Right lung (tissue), 5 donors: ENCODE results near the gene HPCAL1. TPM values are rescaled to one million over a fixed set of nuclear protein-coding genes. Genes with fewer than 3 reads are reported as not detected.

Experiments used
- DNase-seq, 2 donors: peaks; one replicate each; pipeline ENCODE4 v3.0.0-alpha.2; 2013
- polyA plus RNA-seq, 5 donors: library from polyadenylated mRNA; unstranded; fragments of 120-200 nt; gene quantifications; one replicate each; pipeline versions ENCODE4 v1.2.1 to v1.2.3, GENCODE V29; 2013; ENCODE audit warnings: inconsistent platforms in 1 of 5, low replicate concordance in 1 of 5; ENCODE audit not compliant: insufficient read length in 5 of 5, insufficient read depth in 1 of 5

HPCAL1 gene
- polyA plus RNA-seq, 5 donors: 48.4 to 95.0 (median 72.2) TPM

DNA sequence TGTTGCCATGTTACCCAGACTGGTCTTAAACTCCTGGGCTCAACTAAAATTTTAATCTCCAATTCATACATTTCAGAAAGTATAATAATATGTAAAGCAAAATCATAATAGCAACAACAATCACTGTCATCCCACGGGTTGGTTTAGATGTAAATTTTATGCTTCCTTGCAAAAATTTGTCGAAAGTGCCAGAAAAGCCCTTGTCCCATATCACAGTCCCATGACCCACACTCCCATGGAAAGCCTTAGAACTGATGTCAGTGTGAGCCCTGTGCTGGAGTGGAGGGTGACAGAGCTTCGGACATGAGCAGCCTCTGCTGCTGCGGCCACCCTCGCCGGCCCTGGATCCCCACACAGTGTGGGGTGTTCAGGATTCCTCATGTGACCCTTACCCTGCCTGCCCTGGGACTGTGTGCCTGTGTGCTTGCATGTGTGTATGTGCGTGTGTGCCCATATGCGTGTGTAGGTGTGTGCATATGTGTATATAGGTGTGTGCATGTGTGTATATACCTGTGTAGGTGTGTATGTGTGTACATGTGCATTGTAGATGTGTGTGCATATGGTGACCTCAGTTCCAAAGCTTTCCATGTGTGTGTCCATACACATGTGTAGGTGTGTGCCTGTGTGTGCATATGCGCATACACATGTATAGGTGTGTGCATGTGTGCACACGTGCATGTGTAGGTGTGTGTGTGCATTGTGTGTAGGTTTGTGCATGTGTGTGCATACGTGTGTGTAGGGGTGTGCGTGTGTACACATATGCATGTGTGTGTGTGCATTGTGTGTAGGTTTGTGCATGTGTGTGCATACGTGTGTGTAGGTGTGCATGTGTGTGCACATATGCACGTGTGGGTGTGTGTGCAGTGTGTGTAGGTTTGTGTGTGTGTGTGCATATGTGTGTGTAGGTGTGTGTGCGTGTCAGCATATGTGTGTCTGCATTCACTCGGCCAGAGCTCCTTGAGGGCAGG lies 65.1 kb downstream of the HPCAL1 start:
- DNase-seq: no peak

DNA sequence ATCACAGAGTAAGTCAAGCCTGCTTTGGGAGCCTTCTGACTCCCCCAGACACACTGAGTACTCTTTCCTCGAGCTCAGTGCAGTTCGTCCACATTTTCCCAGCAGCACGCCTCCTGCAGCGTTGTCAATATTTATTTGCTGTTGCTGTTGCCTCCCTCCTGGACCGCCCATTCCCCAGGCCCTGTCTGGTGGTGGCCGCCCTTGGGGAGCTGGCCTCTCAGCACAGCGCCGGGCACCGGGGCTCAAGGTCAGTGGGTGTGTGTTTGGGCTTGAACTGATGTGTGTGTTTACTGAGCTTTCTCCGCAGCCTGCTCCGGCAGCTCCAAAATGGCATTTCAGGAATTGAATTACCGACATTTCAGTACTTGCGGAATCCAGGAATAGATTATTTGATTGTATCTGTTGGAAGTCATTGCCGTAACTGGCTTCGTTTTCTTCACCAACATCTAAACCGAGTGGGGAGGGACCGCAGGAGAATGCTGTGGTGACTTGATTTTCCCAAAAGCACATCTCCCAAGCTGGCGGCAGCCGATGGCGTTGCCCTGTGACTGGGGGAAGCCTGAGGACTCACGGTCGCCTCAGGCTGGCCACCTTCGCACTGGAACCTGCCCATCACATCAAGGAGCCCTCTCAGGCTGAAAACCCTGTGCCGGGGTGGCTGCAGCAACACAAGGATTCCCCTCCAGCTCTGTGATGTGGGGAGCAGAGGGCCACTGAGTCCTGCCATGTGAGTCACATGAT lies 66.0 kb downstream of the HPCAL1 start:
- no peak for DNase-seq

DNA sequence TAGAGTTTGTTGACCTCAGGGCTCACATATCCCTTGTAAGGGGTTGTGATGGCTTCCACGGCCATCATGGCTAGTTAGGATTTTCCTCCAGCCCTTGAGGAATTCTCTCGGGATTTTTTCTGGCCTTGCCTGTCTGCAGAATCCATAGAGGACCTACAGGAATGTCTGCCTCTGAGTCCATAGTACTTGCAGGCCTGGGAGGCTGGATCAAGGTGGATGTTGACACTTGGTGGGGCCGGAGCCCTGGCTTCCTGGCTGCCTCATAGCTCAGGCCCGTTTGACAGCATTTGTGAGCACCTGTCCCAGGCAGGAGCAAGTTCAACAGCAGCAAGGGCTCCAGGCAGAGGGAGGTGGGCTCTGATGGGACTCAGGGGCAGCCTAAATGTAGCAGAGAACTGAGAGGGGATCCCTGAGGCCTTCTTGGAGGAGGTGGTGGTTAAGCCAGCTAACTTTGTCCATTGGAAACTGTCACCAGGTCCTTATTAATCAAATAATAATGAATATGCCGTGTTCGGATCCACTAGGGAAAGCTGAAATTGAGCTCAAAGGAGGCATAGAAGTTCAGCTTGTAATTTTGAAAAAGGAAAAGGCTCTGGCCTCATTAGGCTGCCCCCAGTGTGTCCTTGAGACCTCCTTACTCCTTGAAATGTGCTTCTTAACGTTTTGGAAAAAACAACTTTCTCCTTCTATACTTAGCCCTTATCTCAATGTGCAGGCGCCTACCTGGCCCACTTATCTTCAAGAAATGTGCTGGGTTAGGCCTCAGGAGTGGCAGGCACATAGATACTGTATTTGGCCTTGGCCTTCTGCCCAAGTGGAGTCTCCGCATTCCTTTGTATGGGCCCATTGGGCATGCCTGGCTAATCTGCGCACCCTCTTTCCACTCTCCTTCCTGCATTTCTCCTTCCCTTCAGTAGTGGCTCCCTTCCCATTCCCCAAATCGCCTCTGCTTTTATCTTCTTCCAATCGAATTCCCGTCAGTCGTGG lies 66.9 kb downstream of the HPCAL1 start:
- peak; percentile 40 to 57 for DNase-seq

DNA sequence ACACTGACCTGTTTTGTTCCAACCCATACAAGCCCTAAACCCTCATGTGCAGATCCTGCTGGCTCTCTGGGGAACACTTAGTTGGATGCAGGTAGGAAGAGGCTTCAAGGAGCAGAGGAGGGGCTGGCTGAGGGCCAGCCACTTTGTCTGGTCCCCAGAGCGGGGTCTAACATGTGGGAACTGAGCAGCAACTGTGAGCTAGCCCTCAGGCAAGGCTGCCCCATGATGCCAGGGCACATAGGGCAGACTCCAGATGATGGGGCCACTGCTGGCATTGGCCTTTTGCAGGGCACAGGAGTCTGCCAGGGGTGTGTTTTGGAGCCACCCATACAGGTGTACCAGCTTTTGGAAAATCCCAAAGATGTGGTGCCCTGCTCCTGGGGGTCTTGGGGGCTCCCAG lies 67.7 kb downstream of the HPCAL1 start:
- no peak for DNase-seq

DNA sequence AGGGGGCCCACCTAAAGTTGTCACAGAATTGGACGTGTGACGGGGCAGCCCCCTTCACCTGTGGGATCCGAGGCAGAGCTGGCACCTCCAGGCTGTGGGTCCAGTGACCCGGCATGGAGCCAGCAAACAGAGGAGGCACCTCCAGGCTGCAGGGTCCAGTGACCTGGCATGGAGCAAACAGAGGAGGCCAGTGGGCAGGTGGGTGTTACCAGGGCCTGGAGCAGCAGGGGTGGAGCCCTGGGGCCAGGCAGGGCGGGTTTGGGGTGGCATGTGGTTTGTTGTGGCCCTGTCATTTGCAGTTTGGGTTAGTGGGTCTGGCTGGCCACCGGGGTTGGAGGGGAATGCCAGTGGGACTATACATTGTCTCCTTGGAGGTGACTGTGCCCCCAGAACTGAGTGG lies 68.2 kb downstream of the HPCAL1 start:
- DNase-seq: no peak

DNA sequence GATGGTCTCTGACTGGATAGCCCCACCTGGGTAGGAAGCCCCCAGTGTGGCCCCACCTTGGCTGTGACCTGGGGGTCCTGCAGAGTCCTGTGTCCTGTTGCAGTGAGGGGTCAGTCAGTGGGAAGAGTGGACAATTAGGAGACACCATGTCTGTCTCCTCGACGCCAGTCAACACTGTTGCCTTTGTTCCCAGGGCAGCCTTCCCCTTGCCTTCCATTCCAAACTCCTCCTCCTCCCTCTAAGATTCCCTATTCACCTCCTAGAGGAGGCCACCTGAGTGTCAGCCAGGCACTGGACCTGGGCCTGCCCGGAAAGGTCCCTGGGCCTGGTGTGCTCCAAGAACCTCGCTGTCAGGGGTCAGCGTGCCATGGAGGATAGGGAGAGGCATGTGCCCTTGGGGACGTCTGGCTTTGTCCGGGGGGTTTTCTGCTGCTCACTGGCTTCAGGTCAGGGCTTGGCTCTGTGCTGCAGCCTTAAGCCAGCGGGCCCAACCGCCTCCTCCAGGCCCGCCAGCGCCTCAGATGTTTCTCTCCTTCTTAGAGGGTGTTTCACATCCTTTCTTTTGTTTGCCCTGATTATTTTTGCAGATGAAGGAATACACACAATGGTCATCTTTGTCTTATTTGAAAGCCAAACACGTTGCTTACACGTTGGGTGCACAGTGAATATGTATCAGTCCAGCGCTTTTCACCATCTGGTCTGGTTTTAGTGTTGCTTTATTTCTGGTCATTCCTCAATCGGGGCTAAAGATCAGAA lies 68.9 kb downstream of the HPCAL1 start:
- no peak for DNase-seq

DNA sequence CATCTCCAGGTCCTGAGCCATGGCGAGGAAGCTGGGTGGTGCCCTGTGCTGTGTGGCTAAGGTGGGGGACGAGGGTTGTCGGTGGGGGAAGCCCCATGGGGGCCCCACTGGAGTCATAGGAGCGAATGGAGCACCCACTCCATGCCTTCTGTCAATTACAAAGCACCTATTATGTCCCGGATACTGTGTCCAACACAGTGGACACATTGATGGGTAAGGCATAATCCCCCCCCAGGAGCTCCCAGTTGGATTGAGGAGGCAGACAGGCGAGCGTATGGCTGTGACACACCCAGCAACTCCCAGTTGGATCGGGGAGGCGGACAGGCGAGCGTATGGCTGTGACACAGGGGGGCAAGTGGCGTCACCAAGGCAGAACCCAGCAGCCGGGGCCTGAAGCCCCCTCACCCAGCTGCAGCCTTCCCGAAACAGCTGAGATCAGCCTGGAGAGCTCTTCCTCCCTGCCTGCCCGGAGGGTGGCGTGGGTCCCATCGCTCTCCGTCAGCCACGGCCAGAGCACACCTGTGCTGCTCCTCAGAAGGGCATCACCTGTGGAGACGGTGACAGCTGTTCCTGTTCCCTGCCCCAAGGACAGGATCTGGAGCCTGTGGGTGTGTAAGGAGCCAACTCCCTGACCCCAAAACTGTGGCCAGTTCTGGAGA lies 69.6 kb downstream of the HPCAL1 start:
- DNase-seq: no peak

DNA sequence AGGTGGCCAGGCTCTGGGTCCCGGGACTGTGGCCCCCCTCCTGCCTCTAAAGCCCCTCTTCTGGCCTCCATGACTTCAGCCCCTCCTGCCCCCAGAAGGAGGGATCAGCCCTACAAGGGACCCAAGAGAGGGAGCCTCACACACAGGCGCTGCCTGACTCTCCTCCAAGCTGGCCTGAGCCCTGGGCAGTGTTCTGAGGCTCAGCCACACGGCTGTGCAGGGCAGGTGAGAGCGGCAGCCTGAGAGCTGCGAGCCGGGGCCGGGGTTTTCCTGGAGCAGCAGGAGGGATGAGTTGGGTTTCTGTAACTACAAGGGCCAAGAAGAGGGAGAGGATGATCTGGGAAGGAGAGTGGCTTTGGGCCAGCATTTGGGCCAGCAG lies 70.1 kb downstream of the HPCAL1 start:
- DNase-seq: no peak

DNA sequence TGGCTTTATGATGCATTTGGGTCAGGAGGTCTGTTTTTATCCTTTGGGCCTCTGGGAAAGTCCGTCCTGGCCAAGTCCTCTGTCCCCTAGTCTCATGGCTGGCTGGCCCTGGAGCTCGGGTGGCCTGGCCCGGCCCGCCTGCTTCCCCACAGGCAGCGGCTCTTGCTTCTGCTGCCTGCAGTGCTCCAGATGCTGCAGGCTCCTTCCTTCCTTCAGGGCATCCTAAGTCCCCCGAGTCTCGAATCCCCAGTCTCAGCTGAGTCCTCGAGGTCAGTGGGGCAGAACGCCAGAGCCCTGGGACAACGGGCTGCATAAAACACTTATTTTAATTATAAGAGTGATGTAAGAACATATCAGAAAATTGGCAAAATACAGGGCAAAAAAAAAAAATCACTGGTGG lies 71.2 kb downstream of the HPCAL1 start:
- DNase-seq: no peak

DNA sequence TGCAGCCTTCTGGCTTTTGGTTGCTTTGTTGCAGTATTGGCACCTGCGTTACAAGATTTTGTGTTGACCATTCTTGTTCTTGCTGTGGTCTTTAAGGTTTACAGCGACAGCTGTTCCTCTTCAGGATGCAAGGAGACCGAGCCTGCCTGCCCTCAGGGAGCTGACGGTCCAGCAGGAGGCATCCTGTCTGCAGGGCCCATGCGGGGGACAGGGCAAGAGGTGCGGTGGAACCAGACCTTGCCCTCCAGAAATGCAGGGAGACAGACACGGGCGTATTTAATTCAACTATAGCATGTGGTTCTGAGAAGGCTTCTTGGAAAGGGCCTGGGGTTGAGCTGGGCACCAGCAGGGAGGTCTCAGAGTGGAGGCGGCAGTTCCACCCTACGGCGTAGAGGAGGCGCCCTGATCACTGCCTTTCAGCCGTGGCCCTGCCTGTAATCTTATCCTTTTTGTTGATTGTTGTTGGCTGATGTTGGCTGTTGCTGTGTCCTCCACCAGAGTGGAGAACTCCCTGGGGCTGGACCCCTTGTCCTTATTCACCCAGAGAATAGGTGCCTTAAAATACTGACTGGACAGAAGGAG lies 71.7 kb downstream of the HPCAL1 start:
- DNase-seq: no peak

DNA sequence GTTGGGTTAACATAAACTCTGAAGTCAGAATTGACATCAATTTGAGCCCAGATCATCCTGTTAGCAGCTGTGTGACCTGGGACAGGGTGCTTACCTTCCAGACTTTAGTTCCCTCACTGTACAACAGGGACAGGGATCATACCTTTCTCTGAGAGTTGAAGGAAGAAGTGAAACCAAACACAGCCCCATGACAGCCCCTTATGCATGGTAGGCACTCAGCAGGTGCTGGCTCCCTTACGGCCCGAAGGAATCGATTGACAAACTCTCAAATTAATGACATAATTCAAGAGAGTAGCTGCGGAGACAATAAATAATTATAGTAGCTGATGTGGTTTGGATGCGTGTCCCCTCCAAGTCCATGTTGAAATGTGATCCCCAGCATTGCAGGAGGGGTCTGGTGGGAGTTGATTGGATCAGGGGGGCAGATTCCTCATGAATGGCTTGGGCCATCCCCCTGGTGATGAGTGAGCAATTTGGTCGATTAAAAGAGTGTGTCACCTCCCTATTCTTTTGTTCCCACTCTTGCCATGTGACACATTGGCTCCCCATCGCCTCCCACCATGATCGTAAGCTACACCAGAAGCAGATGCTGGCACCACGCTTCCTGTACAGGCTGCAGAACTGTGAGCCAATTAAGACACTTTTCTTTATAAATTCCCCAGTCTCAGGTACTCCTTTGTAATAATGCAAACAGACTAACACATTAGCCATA lies 73.0 kb downstream of the HPCAL1 start:
- no peak for DNase-seq

DNA sequence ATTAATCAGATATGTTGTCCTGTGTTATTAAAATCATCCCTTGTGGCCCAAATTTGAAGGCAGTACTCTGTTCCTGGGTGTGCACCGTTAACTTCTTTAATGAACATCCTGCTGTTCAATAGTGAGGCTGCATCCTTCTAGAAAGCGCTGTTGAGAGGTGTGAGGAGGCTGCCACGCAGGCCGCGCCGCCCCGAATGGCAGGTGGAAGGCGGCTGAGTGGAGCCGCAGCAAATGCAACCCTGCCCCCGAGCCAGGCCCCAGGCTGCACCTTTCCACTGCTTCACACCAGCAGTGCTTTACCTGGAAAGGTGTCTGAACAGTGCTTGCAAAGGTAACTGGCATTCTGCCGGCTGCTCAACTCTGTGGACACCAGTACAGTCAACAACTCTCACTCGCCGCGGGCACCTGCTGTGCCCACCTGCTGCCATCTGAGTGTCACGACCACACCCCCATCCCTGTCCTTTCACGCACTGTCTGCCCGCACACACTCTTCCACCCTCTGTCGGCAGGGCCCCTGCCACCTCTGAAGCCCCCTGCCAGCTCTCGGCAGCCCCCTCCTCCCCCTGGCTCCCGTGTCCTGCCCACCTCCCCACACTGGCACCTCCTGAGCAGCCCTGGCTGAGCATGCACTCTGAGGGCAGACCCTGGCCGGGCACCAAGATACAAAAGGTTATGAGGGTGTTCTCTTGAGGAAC lies 74.5 kb downstream of the HPCAL1 start:
- no peak for DNase-seq

DNA sequence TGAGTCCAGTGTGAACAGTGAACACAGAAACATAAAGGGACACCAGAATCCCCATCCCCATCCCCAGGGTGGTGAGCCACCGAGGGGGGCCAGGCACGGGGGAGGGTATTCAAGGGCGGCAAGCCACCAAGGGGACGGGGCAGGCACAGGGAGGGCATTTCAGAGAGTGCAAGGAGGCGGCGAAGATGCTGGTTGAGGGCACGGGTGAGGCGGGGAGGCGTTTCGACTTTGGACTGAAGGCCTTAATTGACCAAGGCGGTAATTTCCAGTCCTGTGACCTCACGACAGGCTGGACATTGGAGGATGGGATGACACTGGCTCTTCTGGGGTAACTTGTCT lies 75.0 kb downstream of the HPCAL1 start:
- no peak for DNase-seq

DNA sequence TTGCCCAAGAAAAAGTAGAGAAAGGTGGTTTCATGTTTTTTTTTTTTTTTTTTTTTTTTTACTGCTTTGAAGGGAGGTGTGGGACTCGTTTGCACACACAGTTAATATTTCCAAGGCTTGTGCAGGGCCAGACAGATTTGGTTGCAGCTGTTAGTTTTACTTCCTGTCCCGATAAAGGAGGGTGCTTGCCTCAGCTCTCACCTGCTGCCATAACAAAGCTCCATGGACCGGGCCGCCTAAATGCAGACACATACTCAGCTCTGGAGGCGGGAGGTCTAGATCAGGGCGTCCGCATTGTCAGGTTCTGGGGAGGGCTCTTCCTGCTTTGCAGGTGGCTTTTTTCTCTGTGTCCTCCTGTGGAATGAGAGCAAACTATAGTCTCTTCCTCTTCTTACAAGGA lies 75.5 kb downstream of the HPCAL1 start:
- DNase-seq: no peak

DNA sequence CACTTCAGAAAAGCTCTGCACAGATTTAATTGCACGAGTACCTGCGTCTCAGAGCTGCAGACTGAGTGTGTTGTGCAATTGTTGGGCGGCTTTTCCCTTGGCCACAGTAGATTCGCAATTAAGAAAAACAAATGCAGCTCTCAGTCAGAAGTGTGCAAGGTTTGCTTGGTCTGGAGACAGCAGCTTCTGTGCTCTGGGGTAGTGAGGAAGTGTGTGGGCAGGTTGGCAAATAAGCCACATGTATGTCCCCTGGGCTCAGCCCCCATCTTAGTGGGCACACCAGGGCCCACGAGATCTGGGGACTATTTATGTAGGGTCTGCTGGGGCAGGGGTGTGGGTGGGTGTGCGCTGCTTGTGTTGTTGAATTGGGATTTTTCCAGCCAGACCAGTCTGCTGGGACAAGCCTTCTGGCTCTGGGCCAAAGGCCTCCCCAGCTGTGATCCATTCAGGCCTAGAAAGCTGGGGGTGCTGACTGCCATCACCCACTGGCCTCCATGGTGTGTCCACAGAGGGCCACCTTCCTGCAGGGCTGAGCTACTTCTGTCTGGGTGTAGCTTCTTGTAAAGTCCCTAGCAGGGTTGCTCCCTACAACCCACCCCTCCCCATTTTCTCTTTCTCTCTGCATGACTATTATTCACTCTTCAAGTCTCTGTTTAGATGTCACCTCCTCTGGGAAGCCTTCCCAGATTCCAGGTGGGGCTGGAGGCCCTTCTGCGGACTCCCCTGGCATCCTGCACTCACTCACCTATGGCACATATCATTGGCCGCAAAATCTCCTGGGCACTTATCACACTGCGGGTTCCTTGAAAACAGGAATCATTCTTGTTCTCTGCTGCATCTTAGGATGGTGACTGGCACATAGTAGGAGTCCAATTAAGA lies 77.6 kb downstream of the HPCAL1 start:
- DNase-seq: no peak

DNA sequence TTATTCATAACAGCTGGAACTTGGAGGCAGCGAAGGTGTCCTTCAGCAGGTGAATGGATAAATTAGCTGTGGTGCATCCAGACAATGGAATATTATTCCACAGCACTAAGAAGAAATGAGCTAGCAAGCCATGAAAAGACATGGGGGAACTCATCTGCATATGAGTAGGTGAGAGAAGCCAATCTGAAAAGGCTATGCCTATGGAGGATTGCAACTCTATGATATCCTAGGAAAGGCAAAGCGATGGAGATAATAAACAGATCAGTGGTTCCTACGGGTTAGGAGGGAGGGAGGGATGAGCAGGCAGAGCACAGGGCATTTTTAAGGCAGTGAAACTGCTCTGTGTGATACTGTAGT lies 79.3 kb downstream of the HPCAL1 start:
- DNase-seq: no peak

DNA sequence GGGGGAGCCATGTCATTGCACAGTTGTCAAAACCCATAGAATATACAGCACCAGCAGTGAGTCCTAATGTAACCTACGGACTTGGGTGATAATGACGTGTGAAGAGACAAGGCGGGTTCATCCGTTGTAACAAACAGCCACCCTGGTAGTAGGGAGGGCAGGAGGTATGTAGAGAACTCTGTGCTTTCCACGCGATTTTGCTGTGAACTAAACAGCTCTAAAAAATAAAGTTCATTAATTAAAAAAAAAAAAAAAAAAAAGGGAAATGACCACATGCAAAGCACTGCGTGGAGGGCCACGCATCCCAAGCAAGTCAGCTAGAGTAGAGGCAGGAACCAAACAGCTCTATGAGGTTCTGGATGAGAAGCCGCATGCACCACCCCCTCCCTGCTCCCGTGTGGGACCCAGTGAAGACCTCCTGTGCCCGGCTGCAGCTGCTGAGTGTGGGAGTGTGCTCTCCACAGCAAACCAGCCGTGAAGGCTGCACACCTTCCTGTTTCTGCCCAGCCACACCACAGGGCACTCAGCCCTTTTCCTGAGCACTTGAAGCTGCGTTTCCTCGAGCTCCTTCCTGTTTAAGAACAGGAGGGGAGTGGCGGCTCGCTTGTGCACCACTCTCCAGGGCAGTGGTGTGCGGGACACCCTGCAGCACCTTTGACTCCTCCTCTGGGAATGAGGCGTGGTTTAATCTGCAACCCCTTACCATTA lies 79.8 kb downstream of the HPCAL1 start:
- no peak for DNase-seq
